Measurements from ENCODE around the gene PVALEF.

Gene PVALEF

GRCh38 chr17:81171941-81172340 lies 6.6 kb downstream of the PVALEF start:
- no peaks in the 10 kb centered on the region for H3K36me3 ChIP-seq (ENCODE audit: insufficient read depth, low read length)
- no peak overlapping the region for H3K9ac ChIP-seq (ENCODE audit: low read depth, low read length)
- H3K4me1 ChIP-seq (ENCODE audit: insufficient read depth, low read length) = no peaks in the 10 kb centered on the region
- no peaks in the 10 kb centered on the region for H3K9me3 ChIP-seq (ENCODE audit: control insufficient read depth, insufficient read depth, low read length)

DNA sequence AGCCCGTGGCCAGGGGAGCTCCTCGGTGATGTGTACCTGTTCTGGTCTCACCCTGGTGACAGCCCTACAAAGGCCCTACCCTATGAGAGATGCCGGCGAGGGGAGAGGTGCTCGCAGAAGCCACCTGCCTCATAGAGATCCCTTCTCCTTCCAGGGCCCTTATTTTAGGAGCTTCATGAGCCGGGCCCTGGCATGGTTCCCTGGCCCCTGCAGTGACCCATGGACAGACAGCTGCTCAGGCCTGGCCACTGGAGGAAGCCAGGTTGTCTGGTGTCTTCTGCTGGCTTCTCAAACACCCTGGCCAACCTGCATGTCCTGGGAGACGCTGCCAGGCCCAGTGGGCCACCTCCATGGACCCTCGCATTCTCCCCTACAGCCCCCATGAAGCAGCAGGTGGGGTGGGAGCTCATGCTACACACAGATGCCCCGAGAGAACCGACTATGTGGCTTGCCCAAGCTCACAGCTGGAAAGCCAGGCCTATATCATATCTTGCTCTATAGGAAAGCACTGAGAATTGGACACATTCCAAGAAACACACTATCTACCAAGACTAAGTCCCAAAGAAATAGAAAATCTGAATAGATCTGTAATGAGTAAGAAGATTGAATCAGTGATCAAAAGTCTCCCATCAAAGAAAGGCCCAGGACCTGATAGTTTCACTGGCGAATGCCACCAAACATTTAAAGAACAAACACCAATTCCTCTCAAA lies 7.9 kb downstream of the PVALEF start:
- Histone ChIP-seq H3K9me3 (ENCODE audit: control insufficient read depth, insufficient read depth, low read length) (no peaks in the 10 kb centered on the region), H3K36me3 (ENCODE audit: insufficient read depth, low read length) (no peaks in the 10 kb centered on the region), H3K4me1 (ENCODE audit: insufficient read depth, low read length) (no peaks in the 10 kb centered on the region), H3K9ac (ENCODE audit: low read depth, low read length) (no peak overlapping the region)

GRCh38 chr17:81173762-81174155 lies 8.5 kb downstream of the PVALEF start:
- Histone ChIP-seq H3K4me1 (ENCODE audit: insufficient read depth, low read length) (no peaks in the 10 kb centered on the region), H3K36me3 (ENCODE audit: insufficient read depth, low read length) (no peaks in the 10 kb centered on the region)

DNA sequence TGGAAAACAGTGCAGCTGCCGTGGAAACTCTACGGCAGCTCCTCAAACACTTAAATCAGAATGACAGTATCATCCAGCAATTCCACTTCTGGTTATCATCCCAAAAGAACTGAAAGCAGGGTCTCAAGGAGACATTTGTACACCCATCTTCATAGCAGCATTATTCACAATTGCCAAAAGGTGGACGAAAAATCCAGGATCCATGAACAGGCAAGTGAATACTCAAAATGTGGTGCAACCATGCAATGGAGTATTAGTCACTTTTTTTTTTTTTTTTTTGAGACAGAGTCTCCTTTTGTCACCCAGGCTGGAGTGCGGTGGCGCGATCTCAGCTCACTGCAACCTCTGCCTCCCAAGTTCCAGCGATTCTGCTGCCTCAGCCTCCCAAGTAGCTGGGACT lies 11.4 kb downstream of the PVALEF start:
- no peaks in the 10 kb centered on the region for H3K9me3 ChIP-seq (ENCODE audit: control insufficient read depth, insufficient read depth, low read length)
- no peaks in the 10 kb centered on the region for H3K36me3 ChIP-seq (ENCODE audit: insufficient read depth, low read length)
- H3K9ac ChIP-seq (ENCODE audit: low read depth, low read length) = no peak overlapping the region
- H3K4me1 ChIP-seq (ENCODE audit: insufficient read depth, low read length) = no peaks in the 10 kb centered on the region

More at GRCh38 chr17:81173762-81174155, 8.5 kb downstream of the PVALEF start:
- Histone ChIP-seq H3K9me3 (ENCODE audit: control insufficient read depth, insufficient read depth, low read length) (no peaks in the 10 kb centered on the region), H3K9ac (ENCODE audit: low read depth, low read length) (no peak overlapping the region)

- no peak overlapping the region for H3K9ac ChIP-seq (ENCODE audit: low read depth, low read length)
- no peaks in the 10 kb centered on the region for H3K4me1 ChIP-seq (ENCODE audit: insufficient read depth, low read length)
- H3K9me3 ChIP-seq (ENCODE audit: control insufficient read depth, insufficient read depth, low read length) = no peaks in the 10 kb centered on the region
- H3K36me3 ChIP-seq (ENCODE audit: insufficient read depth, low read length) = no peaks in the 10 kb centered on the region
Observed at GRCh38 chr17:81178136-81179091, 13.1 kb downstream of the PVALEF start.

GRCh38 chr17:81179220-81179619 lies 13.9 kb downstream of the PVALEF start:
- Histone ChIP-seq H3K9ac (ENCODE audit: low read depth, low read length) (no peak overlapping the region), H3K36me3 (ENCODE audit: insufficient read depth, low read length) (no peaks in the 10 kb centered on the region), H3K4me1 (ENCODE audit: insufficient read depth, low read length) (no peaks in the 10 kb centered on the region), H3K9me3 (ENCODE audit: control insufficient read depth, insufficient read depth, low read length) (0 out of 2 replicates have a peak, but pooled peaks cover 3% of the 10 kb centered on the region)

- no peak overlapping the region for H3K9ac ChIP-seq (ENCODE audit: low read depth, low read length)
- no peaks in the 10 kb centered on the region for H3K4me1 ChIP-seq (ENCODE audit: insufficient read depth, low read length)
- no peaks in the 10 kb centered on the region for H3K36me3 ChIP-seq (ENCODE audit: insufficient read depth, low read length)
- 0 out of 2 replicates have a peak, but pooled peaks cover 3% of the 10 kb centered on the region for H3K9me3 ChIP-seq (ENCODE audit: control insufficient read depth, insufficient read depth, low read length)
Observed at GRCh38 chr17:81179861-81180260, 14.6 kb downstream of the PVALEF start.

- Histone ChIP-seq H3K4me1 (ENCODE audit: insufficient read depth, low read length) (no peaks in the 10 kb centered on the region), H3K9ac (ENCODE audit: low read depth, low read length) (no peak overlapping the region), H3K36me3 (ENCODE audit: insufficient read depth, low read length) (no peaks in the 10 kb centered on the region), H3K9me3 (ENCODE audit: control insufficient read depth, insufficient read depth, low read length) (0 out of 2 replicates have a peak, but pooled peaks cover 3% of the 10 kb centered on the region)
Observed at GRCh38 chr17:81180836-81181810, 15.8 kb downstream of the PVALEF start.

GRCh38 chr17:81181811-81182185 lies 16.5 kb downstream of the PVALEF start:
- H3K9me3 ChIP-seq (ENCODE audit: control insufficient read depth, insufficient read depth, low read length) = 0 out of 2 replicates have a peak, but pooled peaks cover 3% of the 10 kb centered on the region
- H3K4me1 ChIP-seq (ENCODE audit: insufficient read depth, low read length) = no peaks in the 10 kb centered on the region
- no peaks in the 10 kb centered on the region for H3K36me3 ChIP-seq (ENCODE audit: insufficient read depth, low read length)
- H3K9ac ChIP-seq (ENCODE audit: low read depth, low read length) = no peak overlapping the region

GRCh38 chr17:81182596-81182995 lies 17.3 kb downstream of the PVALEF start:
- H3K4me1 ChIP-seq (ENCODE audit: insufficient read depth, low read length) = no peaks in the 10 kb centered on the region
- 0 out of 2 replicates have a peak, but pooled peaks cover 3% of the 10 kb centered on the region for H3K9me3 ChIP-seq (ENCODE audit: control insufficient read depth, insufficient read depth, low read length)
- no peaks in the 10 kb centered on the region for H3K36me3 ChIP-seq (ENCODE audit: insufficient read depth, low read length)
- no peak overlapping the region for H3K9ac ChIP-seq (ENCODE audit: low read depth, low read length)

DNA sequence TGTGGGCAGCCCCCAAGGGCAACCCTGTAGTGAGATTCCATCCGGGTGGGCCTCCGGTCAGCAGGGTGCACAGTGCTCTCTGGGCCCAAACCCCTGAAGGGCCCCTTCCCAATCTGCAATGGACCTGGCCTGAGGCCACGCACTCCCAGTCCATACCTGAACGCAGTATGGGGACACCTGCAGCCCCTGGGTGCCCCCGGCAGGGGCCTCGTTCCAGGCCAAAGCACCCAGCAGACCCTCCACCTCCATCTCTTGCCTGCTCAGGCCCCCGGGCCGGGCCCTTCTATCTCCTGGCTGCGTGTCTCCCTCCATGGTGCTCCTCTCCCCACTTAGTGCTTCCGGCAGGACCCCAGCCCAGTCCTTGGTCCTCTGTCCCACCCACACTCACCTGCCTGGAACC lies 18.0 kb downstream of the PVALEF start:
- no peaks in the 10 kb centered on the region for H3K36me3 ChIP-seq (ENCODE audit: insufficient read depth, low read length)
- 0 out of 2 replicates have a peak, but pooled peaks cover 3% of the 10 kb centered on the region for H3K9me3 ChIP-seq (ENCODE audit: control insufficient read depth, insufficient read depth, low read length)
- no peaks in the 10 kb centered on the region for H3K4me1 ChIP-seq (ENCODE audit: insufficient read depth, low read length)
- H3K9ac ChIP-seq (ENCODE audit: low read depth, low read length) = no peak overlapping the region

GRCh38 chr17:81183807-81184206 lies 18.5 kb downstream of the PVALEF start:
- Histone ChIP-seq H3K9me3 (ENCODE audit: control insufficient read depth, insufficient read depth, low read length) (0 out of 2 replicates have a peak, but pooled peaks cover 3% of the 10 kb centered on the region), H3K36me3 (ENCODE audit: insufficient read depth, low read length) (no peaks in the 10 kb centered on the region), H3K9ac (ENCODE audit: low read depth, low read length) (no peak overlapping the region), H3K4me1 (ENCODE audit: insufficient read depth, low read length) (no peaks in the 10 kb centered on the region)

- Histone ChIP-seq H3K9ac (ENCODE audit: low read depth, low read length) (no peak overlapping the region), H3K4me1 (ENCODE audit: insufficient read depth, low read length) (no peaks in the 10 kb centered on the region)
Observed at GRCh38 chr17:81184555-81184954, 19.2 kb downstream of the PVALEF start.

GRCh38 chr17:81186203-81186602 lies 20.9 kb downstream of the PVALEF start:
- no peaks in the 10 kb centered on the region for H3K36me3 ChIP-seq (ENCODE audit: insufficient read depth, low read length)
- 0 out of 2 replicates have a peak, but pooled peaks cover 3% of the 10 kb centered on the region for H3K9me3 ChIP-seq (ENCODE audit: control insufficient read depth, insufficient read depth, low read length)
- H3K9ac ChIP-seq (ENCODE audit: low read depth, low read length) = no peak overlapping the region
- no peaks in the 10 kb centered on the region for H3K4me1 ChIP-seq (ENCODE audit: insufficient read depth, low read length)

More at GRCh38 chr17:81184555-81184954, 19.2 kb downstream of the PVALEF start:
- no peaks in the 10 kb centered on the region for H3K36me3 ChIP-seq (ENCODE audit: insufficient read depth, low read length)
- 0 out of 2 replicates have a peak, but pooled peaks cover 3% of the 10 kb centered on the region for H3K9me3 ChIP-seq (ENCODE audit: control insufficient read depth, insufficient read depth, low read length)
